Stimulated activated CD4-positive, alpha-beta T cell treated with anti-CD3 and anti-CD28 coated beads, TNF-alpha, amount 100 ng/mL, for 1 hour (primary cell): ENCODE measurements around the gene CT45A10.
"Not testable (repeated sequence)": the region's sequence is repeated elsewhere in the genome, so short reads cannot be mapped to it uniquely, and the experiment has no call there.

ENCODE experiments used
- DNase-seq, 3 donors: peaks; one replicate each; pipeline ENCODE4 v3.0.0-alpha.2; 2020; ENCODE audit warnings: low read depth in 3 of 3, low spot score in 1 of 3

Gene CT45A10, protein sequence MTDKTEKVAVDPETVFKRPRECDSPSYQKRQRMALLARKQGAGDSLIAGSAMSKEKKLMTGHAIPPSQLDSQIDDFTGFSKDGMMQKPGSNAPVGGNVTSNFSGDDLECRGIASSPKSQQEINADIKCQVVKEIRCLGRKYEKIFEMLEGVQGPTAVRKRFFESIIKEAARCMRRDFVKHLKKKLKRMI

DNA sequence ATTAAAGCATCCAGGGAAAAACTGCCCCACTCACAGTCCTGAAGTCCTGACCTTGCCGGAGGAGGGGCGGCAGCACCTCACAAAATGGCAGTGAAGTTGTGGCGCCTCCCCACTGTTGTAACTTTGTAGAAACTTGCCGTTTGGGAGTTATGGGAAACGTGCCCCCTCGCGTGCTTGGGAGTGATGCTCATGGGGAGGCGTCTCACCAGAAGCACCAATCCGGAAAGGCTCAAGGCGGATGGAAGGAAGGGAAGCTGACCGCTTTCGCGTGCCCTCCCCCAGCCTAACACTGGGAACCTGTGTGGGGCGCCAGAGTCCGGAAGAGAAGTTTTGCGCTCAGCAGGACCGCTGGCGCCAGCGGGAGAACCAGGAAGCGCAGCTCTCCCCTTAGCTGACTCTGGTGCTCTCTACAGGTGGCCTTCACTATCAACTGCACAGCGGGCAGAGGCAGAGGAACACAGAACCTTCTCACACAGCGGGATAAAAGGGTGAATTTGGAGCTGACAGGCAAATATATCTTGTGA is at the start of gene CT45A10, which contains the start of gene SAGE1:
TSS of gene CT45A10 (minus strand) at position 151 of the 524 bp plus-strand sequence. CDS start 8,100 bp downstream, outside the sequence.
TSS of gene SAGE1 (plus strand) at position 423 of the 524 bp plus-strand sequence. CDS start 2,527 bp downstream, outside the sequence.
- no peak for DNase-seq

DNA sequence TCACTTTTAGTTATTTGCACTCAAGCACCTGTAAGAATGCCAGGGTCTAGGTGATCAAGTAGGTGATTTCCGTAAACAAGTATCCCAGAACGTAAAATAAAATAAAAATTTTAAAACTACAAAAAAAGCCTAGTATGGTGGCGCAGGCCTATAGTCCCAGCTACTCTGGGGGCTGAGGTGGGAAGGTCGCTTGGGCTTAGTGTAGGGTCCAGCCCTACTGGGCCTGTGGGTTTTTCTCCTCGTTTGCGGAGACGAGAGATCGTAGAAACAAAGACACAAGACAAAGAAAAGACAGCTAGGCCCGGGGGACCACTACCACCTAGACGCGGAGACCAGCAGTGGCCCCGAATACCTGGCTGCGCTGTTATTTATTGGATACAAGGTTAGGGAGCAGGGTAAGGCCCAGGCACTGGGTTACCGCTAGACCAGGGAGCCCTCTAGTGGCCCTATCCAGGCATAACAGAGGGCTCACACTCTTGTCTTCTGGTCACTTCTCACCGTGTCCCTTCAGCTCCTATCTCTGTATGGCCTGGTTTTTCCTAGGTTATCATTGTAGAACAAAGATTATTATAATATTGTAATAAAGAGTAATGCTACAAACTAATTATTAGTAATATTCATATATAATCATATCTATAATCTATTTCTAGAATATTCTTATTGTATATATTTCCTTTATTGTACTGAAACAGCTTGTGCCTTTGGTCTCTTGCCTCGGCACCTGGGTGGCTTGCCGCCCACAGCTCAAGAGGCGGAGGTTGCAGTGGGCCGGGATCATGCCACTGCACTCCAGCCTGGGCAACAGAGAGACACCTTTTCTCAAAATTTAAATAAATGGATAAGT is 38.6 kb upstream of the CT45A10 start:
- DNase-seq: peak in 1 of 3 donors; percentile 2

DNA sequence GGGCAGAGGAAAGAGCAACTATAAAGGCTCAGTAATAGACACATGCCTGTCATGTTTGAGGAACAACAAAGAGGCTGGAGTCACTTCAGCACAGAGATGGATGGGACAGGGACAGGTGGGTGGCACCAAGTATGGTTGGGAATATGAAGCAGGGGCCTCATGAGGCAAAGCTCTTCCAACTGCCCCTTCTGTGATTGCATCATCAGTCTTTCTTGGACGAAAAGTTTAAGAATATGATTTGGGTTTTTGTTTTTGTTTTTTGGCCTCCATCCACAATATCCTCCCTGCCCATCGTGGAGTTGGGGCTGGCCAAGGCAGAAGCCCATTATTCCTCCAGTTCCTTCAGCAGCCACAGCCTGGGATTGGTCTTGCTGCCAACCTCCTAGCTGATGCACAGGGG is 34.7 kb upstream of the CT45A10 start:
- no peak for DNase-seq

DNA sequence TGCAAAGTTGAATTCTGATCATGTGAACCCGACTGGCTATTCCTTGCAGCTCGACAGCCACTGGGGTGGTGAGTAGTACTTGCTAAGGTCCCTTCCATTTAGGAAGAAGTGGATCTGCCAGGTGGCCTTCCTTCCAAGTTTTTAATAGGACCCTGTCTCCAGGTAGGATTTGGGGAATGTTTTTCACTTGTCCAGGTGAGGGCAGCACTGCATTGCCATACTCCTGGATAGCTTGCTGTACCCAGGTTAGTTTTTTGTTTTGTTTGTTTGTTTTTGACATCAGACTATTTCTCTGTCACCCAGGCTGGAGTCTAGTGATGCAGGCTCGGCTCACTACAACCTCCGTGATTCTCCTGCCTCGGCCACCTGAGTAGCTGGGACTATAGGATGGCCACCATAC is 30.1 kb upstream of the CT45A10 start:
- no peak for DNase-seq

DNA sequence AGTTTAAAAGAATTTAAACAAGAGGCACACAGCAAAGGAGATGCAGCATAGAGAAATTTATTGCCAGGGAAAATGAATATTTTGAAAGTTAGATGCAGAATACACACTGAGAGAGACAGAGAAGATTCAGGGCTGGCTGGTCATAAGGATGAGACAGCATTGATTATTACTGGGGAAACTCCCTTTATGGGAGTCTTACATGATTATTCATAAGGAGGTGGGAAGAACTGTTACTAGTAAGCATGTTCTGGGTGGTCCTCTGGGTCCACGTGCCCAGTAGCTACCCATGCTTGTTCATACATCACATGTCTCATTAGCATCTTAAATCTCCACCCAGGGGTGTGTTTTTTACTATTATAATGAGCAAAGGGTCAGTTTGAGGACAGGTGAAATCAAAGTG is 27.3 kb upstream of the CT45A10 start:
- DNase-seq: not testable (repeated sequence)

DNA sequence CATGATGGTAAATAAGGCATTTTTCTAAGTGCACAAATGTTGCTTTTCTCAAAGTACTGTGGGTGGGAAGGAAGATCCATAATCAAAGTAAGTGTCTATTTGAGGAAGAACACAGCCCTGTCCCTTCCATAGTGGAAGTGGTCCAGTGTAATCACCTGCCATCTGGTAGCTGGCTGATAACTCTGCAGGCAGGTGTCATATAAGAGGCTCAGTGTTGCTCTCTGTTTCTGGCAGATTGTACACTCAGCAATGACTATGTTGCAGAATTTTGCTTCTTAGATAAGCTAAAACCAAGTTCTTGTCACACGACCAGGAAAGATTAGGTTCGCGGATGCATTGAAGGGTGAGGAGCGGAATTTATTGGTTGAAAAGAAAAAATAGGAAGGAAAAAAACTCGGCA is 21.2 kb upstream of the CT45A10 start:
- no peak for DNase-seq

DNA sequence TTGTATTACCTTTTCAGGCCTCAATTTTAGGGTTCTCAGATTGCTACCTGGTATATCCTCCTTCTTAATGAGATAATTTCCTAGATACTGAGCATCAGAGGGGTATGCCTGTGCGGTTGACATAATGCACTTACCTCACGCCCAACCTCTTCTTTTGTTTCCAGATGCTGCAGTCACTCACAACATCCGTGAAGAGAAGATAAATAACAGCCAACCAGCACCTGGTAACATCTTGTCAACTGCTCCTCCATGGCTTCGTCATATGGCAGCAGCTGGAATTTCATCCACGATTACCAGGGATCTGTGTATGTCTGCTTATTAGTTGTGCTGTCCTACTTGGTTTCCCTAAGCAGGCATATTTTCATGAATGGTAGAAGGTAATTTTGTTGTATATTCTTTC is 17.0 kb upstream of the CT45A10 start:
- DNase-seq: no peak

DNA sequence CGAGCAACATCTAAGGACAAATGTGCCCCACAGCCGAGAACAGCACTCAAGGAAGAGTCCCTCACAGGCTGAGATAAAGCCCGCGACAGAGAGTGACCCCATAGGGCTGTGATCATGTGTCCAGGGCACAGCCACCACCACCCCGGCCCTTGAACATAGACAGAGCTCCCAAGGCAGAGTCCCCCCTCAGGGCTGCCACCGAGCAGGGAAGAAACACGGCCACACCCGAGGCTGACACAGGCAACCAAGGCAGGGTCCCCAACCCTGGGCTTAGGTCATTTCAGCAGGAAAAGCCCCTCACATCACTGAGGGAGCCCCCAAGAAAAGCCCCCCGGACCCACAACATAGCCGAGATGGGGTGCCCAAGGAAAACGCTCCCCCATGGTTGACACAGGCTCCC is 463 bp downstream of the CT45A10 start:
- DNase-seq: no peak

DNA sequence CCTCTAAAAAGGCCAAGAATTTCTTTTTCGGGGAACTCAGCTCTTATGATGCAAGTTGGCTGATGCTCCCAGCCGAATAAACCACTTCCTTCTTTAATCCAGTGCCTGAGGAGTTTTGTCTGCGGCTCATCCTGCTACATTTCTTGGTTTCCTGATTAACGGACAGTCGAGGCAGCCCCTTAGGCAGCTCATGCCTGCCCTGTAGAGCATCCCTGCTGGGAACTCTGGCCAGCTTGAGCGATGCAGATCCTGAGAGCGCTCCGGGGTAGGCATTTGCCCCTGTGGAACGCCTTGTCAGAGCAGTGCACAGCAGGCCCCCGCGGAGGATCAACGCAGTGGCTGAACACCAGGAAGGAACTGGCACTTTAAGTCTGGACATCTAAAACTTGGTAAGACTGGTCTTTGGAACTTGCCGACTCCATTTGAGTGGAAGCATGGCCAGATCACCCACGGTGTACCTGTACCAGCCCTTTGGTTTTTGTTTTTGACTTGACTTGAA is 3.1 kb downstream of the CT45A10 start:
- DNase-seq: no peak

DNA sequence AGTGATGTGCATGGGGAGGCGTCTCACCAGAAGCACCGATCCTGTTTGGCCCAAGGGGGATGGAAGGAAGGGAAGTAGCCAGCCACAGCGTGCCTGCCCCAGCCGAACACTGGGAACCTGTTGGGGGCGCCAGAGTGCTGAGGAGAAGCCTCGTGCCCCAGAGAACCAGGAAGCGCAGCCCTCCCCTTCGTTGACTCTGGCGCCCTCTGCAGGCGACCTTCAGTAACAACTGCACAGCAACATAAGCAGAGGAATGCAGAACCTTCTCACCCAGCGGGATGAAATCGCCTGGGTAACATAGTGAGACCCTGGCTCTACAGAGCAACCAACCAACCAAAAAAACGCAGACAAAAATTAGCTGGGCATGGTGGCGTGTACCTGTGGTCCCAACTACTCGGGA is 4.3 kb downstream of the CT45A10 start:
- not testable (repeated sequence) for DNase-seq

DNA sequence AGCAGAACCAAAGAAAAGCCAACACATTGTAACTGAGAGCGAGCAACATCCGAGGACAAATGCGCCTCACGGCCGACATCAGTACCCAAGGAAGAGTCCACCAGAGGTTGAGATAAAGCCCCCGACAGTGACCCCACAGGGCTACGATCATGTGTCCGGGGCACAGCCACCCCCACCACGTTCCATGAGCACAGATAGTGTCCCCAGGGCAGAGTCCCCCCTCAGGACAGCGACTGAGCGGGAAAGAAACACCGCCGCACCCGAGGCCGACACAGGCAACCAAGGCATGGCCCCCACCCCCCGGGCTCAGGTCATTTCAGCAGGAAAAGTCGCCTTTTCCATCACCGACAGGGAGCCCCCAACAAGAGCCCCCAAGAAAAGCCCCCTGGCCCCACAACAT is 5.0 kb downstream of the CT45A10 start:
- not testable (repeated sequence) for DNase-seq

DNA sequence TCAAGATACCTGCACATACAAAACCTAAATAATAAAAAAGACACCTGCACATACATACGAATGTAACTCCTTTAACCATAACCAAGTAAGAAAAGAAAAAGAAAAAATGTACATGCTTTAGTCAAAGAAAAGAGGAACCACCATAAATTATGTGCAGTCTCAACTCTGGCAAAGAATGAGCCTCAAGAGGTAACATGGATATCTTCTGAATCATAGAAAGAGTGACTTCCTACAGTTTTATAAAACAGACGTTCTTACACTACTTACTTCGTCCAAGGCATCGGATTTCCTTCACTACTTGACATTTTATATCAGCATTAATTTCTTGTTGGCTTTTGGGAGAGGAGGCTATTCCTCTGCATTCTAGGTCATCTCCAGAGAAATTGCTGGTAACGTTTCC is 10.5 kb downstream of the CT45A10 start:
- DNase-seq: not testable (repeated sequence)

DNA sequence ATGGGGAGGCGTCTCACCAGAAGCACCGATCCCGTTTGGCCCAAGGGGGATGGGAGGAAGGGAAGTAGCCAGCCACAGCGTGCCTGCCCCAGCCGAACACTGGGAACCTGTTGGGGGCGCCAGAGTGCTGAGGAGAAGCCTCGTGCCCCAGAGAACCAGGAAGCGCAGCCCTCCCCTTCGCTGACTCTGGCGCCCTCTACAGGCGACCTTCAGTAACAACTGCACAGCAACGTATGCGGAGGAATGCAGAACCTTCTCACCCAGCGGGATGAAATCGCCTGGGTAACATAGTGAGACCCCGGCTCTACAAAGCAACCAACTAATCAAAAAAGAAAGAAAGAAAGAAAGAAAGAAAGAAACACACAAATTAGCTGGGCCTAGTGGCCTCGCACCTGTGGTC is 21.5 kb downstream of the CT45A10 start, which contains the start of gene CT45A9:
TSS of gene CT45A9 (minus strand) at position 101 of the 400 bp plus-strand sequence. CDS start 3,751 bp downstream, outside the sequence.
- DNase-seq: not testable (repeated sequence)

DNA sequence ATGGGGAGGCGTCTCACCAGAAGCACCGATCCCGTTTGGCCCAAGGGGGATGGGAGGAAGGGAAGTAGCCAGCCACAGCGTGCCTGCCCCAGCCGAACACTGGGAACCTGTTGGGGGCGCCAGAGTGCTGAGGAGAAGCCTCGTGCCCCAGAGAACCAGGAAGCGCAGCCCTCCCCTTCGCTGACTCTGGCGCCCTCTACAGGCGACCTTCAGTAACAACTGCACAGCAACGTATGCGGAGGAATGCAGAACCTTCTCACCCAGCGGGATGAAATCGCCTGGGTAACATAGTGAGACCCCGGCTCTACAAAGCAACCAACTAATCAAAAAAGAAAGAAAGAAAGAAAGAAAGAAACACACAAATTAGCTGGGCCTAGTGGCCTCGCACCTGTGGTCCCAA is 38.8 kb downstream of the CT45A10 start, which contains the start of gene CT45A8:
TSS of gene CT45A8 (minus strand) at position 101 of the 400 bp plus-strand sequence. CDS start 3,755 bp downstream, outside the sequence.
- DNase-seq: not testable (repeated sequence)

DNA sequence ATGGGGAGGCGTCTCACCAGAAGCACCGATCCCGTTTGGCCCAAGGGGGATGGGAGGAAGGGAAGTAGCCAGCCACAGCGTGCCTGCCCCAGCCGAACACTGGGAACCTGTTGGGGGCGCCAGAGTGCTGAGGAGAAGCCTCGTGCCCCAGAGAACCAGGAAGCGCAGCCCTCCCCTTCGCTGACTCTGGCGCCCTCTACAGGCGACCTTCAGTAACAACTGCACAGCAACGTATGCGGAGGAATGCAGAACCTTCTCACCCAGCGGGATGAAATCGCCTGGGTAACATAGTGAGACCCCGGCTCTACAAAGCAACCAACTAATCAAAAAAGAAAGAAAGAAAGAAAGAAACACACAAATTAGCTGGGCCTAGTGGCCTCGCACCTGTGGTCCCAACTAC is 56.1 kb downstream of the CT45A10 start, which contains the start of gene CT45A7:
TSS of gene CT45A7 (minus strand) at position 101 of the 400 bp plus-strand sequence. CDS start 3,747 bp downstream, outside the sequence.
- DNase-seq: not testable (repeated sequence)
